IMR-90 (cell line): ENCODE data around the gene MICB. TPM values are rescaled to one million over a fixed set of nuclear protein-coding genes. Genes with fewer than 3 reads are reported as not detected.

Source experiments
- ATAC-seq: fragments of 200-7000 bp; cut with Tn5 transposase; 2 replicates; pipeline ENCODE4 v1.9.1; 2020; ENCODE audit warnings: low read depth, mild to moderate bottlenecking, moderate library complexity
- BruUV-seq: library from RNA; stranded (reverse); fragments of 400-500 nt; replicated peaks from 2 replicates; lab custom pipeline; 2021; lab: Mats Ljungman, UMichigan
- CTCF ChIA-PET: fragments of 300-600 bp; formaldehyde crosslinking; extraction: SDS; loops from one replicate; lab custom pipeline; 2021; ENCODE audit warnings: antibody characterized with exemption; lab: Yijun Ruan, JAX
- POLR2A ChIA-PET: fragments of 300-600 bp; sonication (Branson Sonifier 250); formaldehyde crosslinking; loops from one replicate; lab custom pipeline; 2022; ENCODE audit warnings: antibody characterized with exemption; ENCODE audit not compliant: unreplicated experiment; lab: Charles Lee
- DNase-seq: peaks from one replicate; pipeline ENCODE4 v3.0.0; 2013
- H2AFZ ChIP-seq: replicated peaks from 2 replicates; pipeline ENCODE3; 2013; ENCODE audit warnings: low read length, mild to moderate bottlenecking; ENCODE audit not compliant: poor library complexity
- H2AK5ac ChIP-seq: 2 replicates; pipeline ENCODE4 v1.6.1; 2013; ENCODE audit warnings: low read depth, low read length, inconsistent platforms
- H2AK9ac ChIP-seq: replicated peaks from 2 replicates; pipeline ENCODE3; 2013; ENCODE audit warnings: mild to moderate bottlenecking, low read depth, low read length, moderate library complexity; ENCODE audit not compliant: poor library complexity
- H2BK120ac ChIP-seq: 2 replicates; pipeline ENCODE4 v1.6.1; 2013; ENCODE audit warnings: low read depth, low read length, inconsistent platforms
- H2BK15ac ChIP-seq: 3 replicates; pipeline ENCODE4 v1.6.1; 2013; ENCODE audit warnings: low read depth, low read length, inconsistent platforms
- H2BK20ac ChIP-seq: 2 replicates; pipeline ENCODE4 v1.6.1; 2013; ENCODE audit warnings: low read depth, mild to moderate bottlenecking, inconsistent platforms, low read length, moderate library complexity
- H2BK5ac ChIP-seq: 2 replicates; pipeline ENCODE4 v1.6.1; 2013; ENCODE audit warnings: mild to moderate bottlenecking, low read depth, low read length, inconsistent platforms; ENCODE audit not compliant: poor library complexity, severe bottlenecking
- H3K14ac ChIP-seq: replicated peaks from 2 replicates; pipeline ENCODE4 v1.6.1; 2013; ENCODE audit warnings: low read depth, low read length, inconsistent platforms
- H3K18ac ChIP-seq: 2 replicates; pipeline ENCODE4 v1.6.1; 2013; ENCODE audit warnings: low read depth, low read length, control low read depth
- H3K23ac ChIP-seq: 2 replicates; pipeline ENCODE4 v1.6.1; 2013; ENCODE audit warnings: low read depth, low read length, inconsistent platforms
- H3K27ac ChIP-seq: 2 replicates; pipeline ENCODE4 v1.5.1; 2013; ENCODE audit warnings: mild to moderate bottlenecking, control low read depth, low read length; ENCODE audit not compliant: insufficient read depth
- H3K27me3 ChIP-seq: 2 replicates; pipeline ENCODE4 v1.6.1; 2013; ENCODE audit warnings: low read length; ENCODE audit not compliant: control insufficient read depth, insufficient read depth
- H3K36me3 ChIP-seq: 2 replicates; pipeline ENCODE4 v1.6.1; 2013; ENCODE audit warnings: low read length, mixed read lengths; ENCODE audit not compliant: control insufficient read depth, insufficient read depth
- H3K4ac ChIP-seq: 2 replicates; pipeline ENCODE4 v1.6.1; 2013; ENCODE audit warnings: low read depth, low read length, inconsistent platforms
- H3K4me1 ChIP-seq: 2 replicates; pipeline ENCODE4 v1.6.1; 2013; ENCODE audit warnings: low read length, mixed read lengths; ENCODE audit not compliant: control insufficient read depth, insufficient read depth
- H3K4me2 ChIP-seq: 2 replicates; pipeline ENCODE4 v1.6.1; 2013; ENCODE audit warnings: low read depth, mild to moderate bottlenecking, control low read depth, low read length, moderate library complexity
- H3K4me3 ChIP-seq: 2 replicates; pipeline ENCODE4 v1.5.1; 2013; ENCODE audit warnings: low read depth, mild to moderate bottlenecking, control low read depth, low read length, moderate library complexity; ENCODE audit not compliant: insufficient read depth
- H3K56ac ChIP-seq: 2 replicates; pipeline ENCODE4 v1.6.1; 2013; ENCODE audit warnings: low read length, inconsistent platforms; ENCODE audit not compliant: insufficient read depth; ENCODE audit errors: extremely low read depth
- H3K79me1 ChIP-seq, 2 experiments: 2 replicates each; pipeline ENCODE4 v1.6.1; 2013; ENCODE audit warnings: low read length in 2 of 2, inconsistent platforms in 1 of 2, low read depth in 1 of 2
- H3K9ac ChIP-seq: 2 replicates; pipeline ENCODE4 v1.6.1; 2013; ENCODE audit warnings: low read depth, low read length, control low read depth
- H3K9me1 ChIP-seq: 2 replicates; pipeline ENCODE4 v1.6.1; 2013; ENCODE audit warnings: low read length, inconsistent platforms; ENCODE audit not compliant: insufficient read depth
- H3K9me3 ChIP-seq: 2 replicates; pipeline ENCODE4 v1.6.1; 2013; ENCODE audit warnings: low read length; ENCODE audit not compliant: control insufficient read depth, insufficient read depth
- H4K20me1 ChIP-seq: 2 replicates; pipeline ENCODE4 v1.6.1; 2013; ENCODE audit warnings: low read length, inconsistent platforms; ENCODE audit not compliant: insufficient read depth
- H4K5ac ChIP-seq: 2 replicates; pipeline ENCODE4 v1.6.1; 2013; ENCODE audit warnings: mild to moderate bottlenecking, low read depth, low read length, control low read depth
- H4K8ac ChIP-seq, 2 experiments: 2 replicates each; pipeline ENCODE4 v1.6.1; 2013; ENCODE audit warnings: low read depth in 2 of 2, low read length in 2 of 2, control low read depth in 1 of 2, inconsistent platforms in 1 of 2
- H4K91ac ChIP-seq: 2 replicates; pipeline ENCODE4 v1.6.1; 2013; ENCODE audit warnings: low read depth, low read length, inconsistent platforms; ENCODE audit not compliant: insufficient read depth
- USF2 ChIP-seq: fragments of 150-350 bp; IDR thresholded peaks from 2 replicates; pipeline ENCODE4 v1.6.1; 2017; ENCODE audit warnings: mild to moderate bottlenecking, antibody characterized with exemption, low read length, low read depth
- WGBS, 2 experiments: methylation state at CpG; one replicate each; pipeline versions ENCODE4 v1.1.5 to v1.1.7; 2013; ENCODE audit warnings: missing lambda C conversion rate in 2 of 2; ENCODE audit not compliant: insufficient read length in 1 of 2; ENCODE audit errors: extremely low coverage in 2 of 2; 5-methylcytosine and 5-hydroxymethylcytosine counted together
- dilution Hi-C: fragments of 300-500 bp; cut with HindIII; formaldehyde crosslinking; loops from one replicate; pipeline ENCODE4 v1.14.3; 2018; ENCODE audit warnings: low sequenced_read_pairs; ENCODE audit not compliant: unreplicated experiment
- in situ Hi-C: fragments of 300-500 bp; cut with MboI; formaldehyde crosslinking; loops from 3 replicates; pipeline ENCODE4 v1.14.3; 2019; ENCODE audit warnings: low sequenced_read_pairs, inconsistent platforms, mixed read lengths
- intact Hi-C: fragments of 100-400 bp; cut with micrococcal nuclease; formaldehyde crosslinking; loops from 2 replicates; pipeline ENCODE4 v1.10.0; 2022
- polyA plus RNA-seq, 3 experiments: library from polyadenylated mRNA; depleted of rRNA; stranded (reverse); fragments of >200 nt; gene quantifications; 2 replicates each; pipeline ENCODE4 v1.2.3, GENCODE V29; 2012; ENCODE audit warnings: low replicate concordance in 1 of 3
- total RNA-seq: library from RNA; depleted of rRNA; stranded (reverse); fragments of >200 nt; gene quantifications from 2 replicates; pipeline ENCODE4 v1.2.3, GENCODE V29; 2012
- TF ChIP-seq, protein P1 (sequence below): conservative IDR thresholded peaks from 2 replicates; pipeline ENCODE4 v1.5.1; 2012; ENCODE audit warnings: mild to moderate bottlenecking, low read depth, low read length, improper control_type of control experiment

The MICB gene
- total and polyA plus RNA-seq, 2 of the 4 experiments (the other 2 are of a cell fraction), result 9.6 to 11.1 TPM

- Histone ChIP-seq H3K27me3 (peaks cover 44% of the 10 kb centered on the region), H2BK15ac (no peak overlapping the region), H3K4me3 (no peak overlapping the region), H3K27ac (no peak overlapping the region), H3K4me1 (no peaks in the 10 kb centered on the region), H3K14ac (no peak overlapping the region), H3K23ac (no peak overlapping the region), H3K36me3 (no peaks in the 10 kb centered on the region), H3K79me1 (no peaks in the 10 kb centered on the region), H2AFZ (no peak overlapping the region), H3K9me1 (no peaks in the 10 kb centered on the region), H2AK9ac (no peak overlapping the region), H4K91ac (no peak overlapping the region), H3K4ac (no peak overlapping the region), H2BK20ac (no peak overlapping the region), H4K20me1 (no peaks in the 10 kb centered on the region), H3K9ac (no peak overlapping the region), H3K4me2 (no peak overlapping the region), H3K18ac (no peak overlapping the region), H2BK5ac (no peak overlapping the region), H3K56ac (no peak overlapping the region), H3K9me3 (no peaks in the 10 kb centered on the region), H4K5ac (no peak overlapping the region), H2AK5ac (no peak overlapping the region), H2BK120ac (no peak overlapping the region), H4K8ac (no peak overlapping the region)
- BruUV-seq, result no TSS peak
- WGBS, 2 experiments, result no CpG with 5 or more reads among the region's 5 CpGs
- CTCF ChIA-PET, result no interaction called here
- no peak for ATAC-seq
- dilution Hi-C loops (no loop called here), in situ Hi-C loops (no loop called here), intact Hi-C loops (no loop called here)
- POLR2A ChIA-PET, result no interaction called here
- TF ChIP-seq USF2, result no peak
- TF ChIP-seq, protein P1, sequence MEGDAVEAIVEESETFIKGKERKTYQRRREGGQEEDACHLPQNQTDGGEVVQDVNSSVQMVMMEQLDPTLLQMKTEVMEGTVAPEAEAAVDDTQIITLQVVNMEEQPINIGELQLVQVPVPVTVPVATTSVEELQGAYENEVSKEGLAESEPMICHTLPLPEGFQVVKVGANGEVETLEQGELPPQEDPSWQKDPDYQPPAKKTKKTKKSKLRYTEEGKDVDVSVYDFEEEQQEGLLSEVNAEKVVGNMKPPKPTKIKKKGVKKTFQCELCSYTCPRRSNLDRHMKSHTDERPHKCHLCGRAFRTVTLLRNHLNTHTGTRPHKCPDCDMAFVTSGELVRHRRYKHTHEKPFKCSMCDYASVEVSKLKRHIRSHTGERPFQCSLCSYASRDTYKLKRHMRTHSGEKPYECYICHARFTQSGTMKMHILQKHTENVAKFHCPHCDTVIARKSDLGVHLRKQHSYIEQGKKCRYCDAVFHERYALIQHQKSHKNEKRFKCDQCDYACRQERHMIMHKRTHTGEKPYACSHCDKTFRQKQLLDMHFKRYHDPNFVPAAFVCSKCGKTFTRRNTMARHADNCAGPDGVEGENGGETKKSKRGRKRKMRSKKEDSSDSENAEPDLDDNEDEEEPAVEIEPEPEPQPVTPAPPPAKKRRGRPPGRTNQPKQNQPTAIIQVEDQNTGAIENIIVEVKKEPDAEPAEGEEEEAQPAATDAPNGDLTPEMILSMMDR, result no peak
- no peak for DNase-seq
Observed at GRCh38 chr6:31465718-31466117, 32.2 kb upstream of the MICB start.
